Stomach (tissue), 4 donors: ENCODE measurements around the gene FRG2.

Source experiments
- EP300 ChIP-seq: sonication (generic); formaldehyde crosslinking; IDR thresholded peaks from one replicate; pipeline ENCODE4 v1.6.1; 2017; ENCODE audit warnings: antibody characterized with exemption
- POLR2A ChIP-seq, 4 donors: fragments of 450-650 bp; IDR thresholded peaks; one replicate each; pipeline ENCODE4 v1.6.1; 2016; ENCODE audit warnings: antibody characterized with exemption in 4 of 4, control low read depth in 2 of 4, mild to moderate bottlenecking in 1 of 4, moderate library complexity in 1 of 4
- TF ChIP-seq, protein P1 (sequence below), 7 experiments: fragments of 450-650 bp in 4 of 7; fragments of 200-600 bp in 3 of 7; sonication (generic) in 3 of 7; IDR thresholded peaks; one replicate each; pipeline ENCODE4 v1.5.1; 2016 to 2019; ENCODE audit warnings: antibody characterized with exemption in 7 of 7, control low read depth in 2 of 7, mild to moderate bottlenecking in 1 of 7

DNA sequence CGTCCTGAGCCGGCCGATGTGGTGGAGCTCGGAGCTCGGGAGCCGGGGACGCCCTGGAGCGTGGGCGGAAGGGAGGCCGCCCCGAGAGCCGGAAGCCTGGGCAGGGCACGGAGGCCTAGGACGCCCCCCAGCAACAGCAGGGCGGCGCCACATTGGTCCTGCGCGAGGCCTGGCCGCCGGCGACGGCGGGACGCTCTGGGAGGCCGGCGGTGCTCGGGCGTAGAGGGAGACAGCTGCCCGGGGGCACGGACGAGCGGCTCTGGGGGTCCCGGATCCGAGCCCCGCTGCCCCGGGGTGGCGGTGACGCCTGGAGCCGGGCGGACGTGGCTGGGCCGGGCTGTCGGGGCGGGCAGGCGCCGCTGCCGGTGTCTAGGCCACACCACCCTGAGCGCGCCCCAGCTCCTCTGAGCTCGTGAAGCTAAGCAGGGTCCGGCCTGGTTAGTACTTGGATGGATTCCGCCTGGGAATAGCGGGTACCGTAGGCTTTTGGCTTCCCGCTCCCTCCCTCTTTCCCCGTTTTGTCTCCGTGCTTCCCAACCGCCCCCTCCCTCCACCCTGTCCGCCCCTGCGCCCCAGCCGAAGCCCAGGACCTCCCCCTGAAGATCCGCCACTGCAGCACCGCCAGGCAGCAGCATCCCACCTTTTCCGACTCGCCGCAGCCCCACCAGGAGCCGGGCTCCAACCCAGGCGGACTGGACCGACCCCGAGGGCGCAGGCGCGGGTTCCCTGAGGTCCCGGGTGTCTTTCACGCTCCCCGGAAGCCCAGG is 12.1 kb downstream of the FRG2 start:
- TF ChIP-seq, protein P1, sequence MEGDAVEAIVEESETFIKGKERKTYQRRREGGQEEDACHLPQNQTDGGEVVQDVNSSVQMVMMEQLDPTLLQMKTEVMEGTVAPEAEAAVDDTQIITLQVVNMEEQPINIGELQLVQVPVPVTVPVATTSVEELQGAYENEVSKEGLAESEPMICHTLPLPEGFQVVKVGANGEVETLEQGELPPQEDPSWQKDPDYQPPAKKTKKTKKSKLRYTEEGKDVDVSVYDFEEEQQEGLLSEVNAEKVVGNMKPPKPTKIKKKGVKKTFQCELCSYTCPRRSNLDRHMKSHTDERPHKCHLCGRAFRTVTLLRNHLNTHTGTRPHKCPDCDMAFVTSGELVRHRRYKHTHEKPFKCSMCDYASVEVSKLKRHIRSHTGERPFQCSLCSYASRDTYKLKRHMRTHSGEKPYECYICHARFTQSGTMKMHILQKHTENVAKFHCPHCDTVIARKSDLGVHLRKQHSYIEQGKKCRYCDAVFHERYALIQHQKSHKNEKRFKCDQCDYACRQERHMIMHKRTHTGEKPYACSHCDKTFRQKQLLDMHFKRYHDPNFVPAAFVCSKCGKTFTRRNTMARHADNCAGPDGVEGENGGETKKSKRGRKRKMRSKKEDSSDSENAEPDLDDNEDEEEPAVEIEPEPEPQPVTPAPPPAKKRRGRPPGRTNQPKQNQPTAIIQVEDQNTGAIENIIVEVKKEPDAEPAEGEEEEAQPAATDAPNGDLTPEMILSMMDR (IDR thresholded peaks at IDR 0.05), result no peak
- TF ChIP-seq POLR2A (IDR thresholded peaks at IDR 0.05), result no peak
- no peak for TF ChIP-seq EP300
